Adrenal gland (tissue), 5 donors: ENCODE data around the gene MBP.

Experiments used
- CTCF ChIP-seq, 6 experiments: fragments of 450-650 bp in 4 of 6; fragments of 200-600 bp in 2 of 6; sonication (generic) in 1 of 6; IDR thresholded peaks; 1 replicate in 5 of 6; 2 replicates in 1 of 6; pipeline versions ENCODE4 v1.5.1 to v1.8.0; 2016 to 2021; ENCODE audit warnings: antibody characterized with exemption in 6 of 6, mild to moderate bottlenecking in 2 of 6, moderate library complexity in 1 of 6
- POLR2A ChIP-seq, 2 donors: fragments of 450-650 bp; IDR thresholded peaks; one replicate each; pipeline ENCODE4 v1.6.1; 2017; ENCODE audit warnings: antibody characterized with exemption in 2 of 2, mild to moderate bottlenecking in 2 of 2, moderate library complexity in 1 of 2
- donor health status: DM: no; HTN: no; CAD: no.

- TF ChIP-seq POLR2A (IDR thresholded peaks at IDR 0.05) (no peak), CTCF (IDR thresholded peaks at IDR 0.05) (no peak)
These were observed 112.9 kb downstream of the MBP start for GRCh38 chr18:77019641-77020040.
